HEK293 (cell line): ENCODE results near the gene MYL4.

Experiments
- BCL11A ChIP-seq: fragments of 450-650 bp; formaldehyde crosslinking; IDR thresholded peaks from 2 replicates; pipeline ENCODE4 v1.5.1; 2016; ENCODE audit warnings: low read depth, missing biosample characterization, missing genetic modification characterization
- OVOL3 ChIP-seq: fragments of 450-650 bp; formaldehyde crosslinking; IDR thresholded peaks from 2 replicates; pipeline ENCODE4 v1.5.1; 2016; ENCODE audit warnings: missing biosample characterization, missing genetic modification characterization
- TCF7L2 ChIP-seq: IDR thresholded peaks from 2 replicates; pipeline ENCODE4 v1.6.1; 2011; ENCODE audit warnings: low read depth, mild to moderate bottlenecking, inconsistent platforms, low read length, moderate library complexity, borderline replicate concordance
- WT1 ChIP-seq: fragments of 450-650 bp; formaldehyde crosslinking; IDR thresholded peaks from 2 replicates; pipeline ENCODE4 v1.5.1; 2016; ENCODE audit warnings: missing biosample characterization, missing genetic modification characterization
- ZBTB7A ChIP-seq: fragments of 450-650 bp; formaldehyde crosslinking; IDR thresholded peaks from 2 replicates; pipeline ENCODE4 v1.5.1; 2016; ENCODE audit warnings: low read depth, missing biosample characterization, missing genetic modification characterization
- ZNF146 ChIP-seq: fragments of 450-650 bp; formaldehyde crosslinking; IDR thresholded peaks from 2 replicates; pipeline ENCODE4 v1.5.1; 2016; ENCODE audit warnings: missing biosample characterization, missing genetic modification characterization
- ZNF184 ChIP-seq: fragments of 450-650 bp; IDR thresholded peaks from 2 replicates; pipeline ENCODE4 v1.5.1; 2018; ENCODE audit warnings: missing biosample characterization, mild to moderate bottlenecking, missing genetic modification characterization
- ZNF202 ChIP-seq: fragments of 450-650 bp; formaldehyde crosslinking; IDR thresholded peaks from 2 replicates; pipeline ENCODE4 v1.5.1; 2016; ENCODE audit warnings: missing biosample characterization, missing genetic modification characterization, borderline replicate concordance
- ZNF214 ChIP-seq: fragments of 450-650 bp; formaldehyde crosslinking; IDR thresholded peaks from 2 replicates; pipeline ENCODE4 v1.5.1; 2017; ENCODE audit warnings: missing biosample characterization, mild to moderate bottlenecking, missing genetic modification characterization, borderline replicate concordance
- ZNF292 ChIP-seq: fragments of 450-650 bp; formaldehyde crosslinking; IDR thresholded peaks from 2 replicates; pipeline ENCODE4 v1.5.1; 2016; ENCODE audit warnings: low read depth, missing biosample characterization, missing genetic modification characterization, borderline replicate concordance
- ZNF48 ChIP-seq: fragments of 450-650 bp; formaldehyde crosslinking; IDR thresholded peaks from 2 replicates; pipeline ENCODE4 v1.5.1; 2016; ENCODE audit warnings: missing biosample characterization, missing genetic modification characterization
- ZNF621 ChIP-seq: fragments of 450-650 bp; formaldehyde crosslinking; IDR thresholded peaks from 2 replicates; pipeline ENCODE4 v1.5.1; 2017; ENCODE audit warnings: missing biosample characterization, missing genetic modification characterization
- ZNF747 ChIP-seq: fragments of 450-650 bp; formaldehyde crosslinking; IDR thresholded peaks from 2 replicates; pipeline ENCODE4 v1.5.1; 2016; ENCODE audit warnings: missing biosample characterization, missing genetic modification characterization
- ZNF777 ChIP-seq: fragments of 450-650 bp; formaldehyde crosslinking; IDR thresholded peaks from 2 replicates; pipeline ENCODE4 v1.5.1; 2017; ENCODE audit warnings: missing biosample characterization, missing genetic modification characterization, borderline replicate concordance
- ZNF843 ChIP-seq: fragments of 450-650 bp; formaldehyde crosslinking; IDR thresholded peaks from 2 replicates; pipeline ENCODE4 v1.5.1; 2016; ENCODE audit warnings: missing biosample characterization, missing genetic modification characterization
- ZSCAN23 ChIP-seq: fragments of 450-650 bp; formaldehyde crosslinking; IDR thresholded peaks from 2 replicates; pipeline ENCODE4 v1.5.1; 2016; ENCODE audit warnings: missing biosample characterization, missing genetic modification characterization
- TF ChIP-seq, protein P1 (sequence below): sonication (generic); formaldehyde crosslinking; IDR thresholded peaks from 2 replicates; pipeline ENCODE4 v1.8.1; 2022; ENCODE audit warnings: mild to moderate bottlenecking, moderate library complexity, missing genetic modification reagents
- TF ChIP-seq, protein P2 (sequence below): fragments of 450-650 bp; formaldehyde crosslinking; IDR thresholded peaks from 2 replicates; pipeline ENCODE4 v1.5.1; 2016; ENCODE audit warnings: missing biosample characterization, missing genetic modification characterization
- TF ChIP-seq, protein P3 (sequence below): fragments of 450-650 bp; formaldehyde crosslinking; conservative IDR thresholded peaks from 2 replicates; pipeline ENCODE4 v1.5.1; 2016; ENCODE audit warnings: low read depth, missing biosample characterization, missing genetic modification characterization
- TF ChIP-seq, protein P4 (sequence below): fragments of 450-650 bp; formaldehyde crosslinking; conservative IDR thresholded peaks from 2 replicates; pipeline ENCODE4 v1.5.1; 2016; ENCODE audit warnings: low read depth, missing biosample characterization, missing genetic modification characterization
- TF ChIP-seq, protein P5 (sequence below): fragments of 450-650 bp; formaldehyde crosslinking; IDR thresholded peaks from 2 replicates; pipeline ENCODE4 v1.5.1; 2017; ENCODE audit warnings: missing biosample characterization, missing genetic modification characterization
- TF ChIP-seq, protein P6 (sequence below): fragments of 450-650 bp; formaldehyde crosslinking; IDR thresholded peaks from 2 replicates; pipeline ENCODE4 v1.5.1; 2016; ENCODE audit warnings: missing biosample characterization, missing genetic modification characterization

The MYL4 gene

DNA sequence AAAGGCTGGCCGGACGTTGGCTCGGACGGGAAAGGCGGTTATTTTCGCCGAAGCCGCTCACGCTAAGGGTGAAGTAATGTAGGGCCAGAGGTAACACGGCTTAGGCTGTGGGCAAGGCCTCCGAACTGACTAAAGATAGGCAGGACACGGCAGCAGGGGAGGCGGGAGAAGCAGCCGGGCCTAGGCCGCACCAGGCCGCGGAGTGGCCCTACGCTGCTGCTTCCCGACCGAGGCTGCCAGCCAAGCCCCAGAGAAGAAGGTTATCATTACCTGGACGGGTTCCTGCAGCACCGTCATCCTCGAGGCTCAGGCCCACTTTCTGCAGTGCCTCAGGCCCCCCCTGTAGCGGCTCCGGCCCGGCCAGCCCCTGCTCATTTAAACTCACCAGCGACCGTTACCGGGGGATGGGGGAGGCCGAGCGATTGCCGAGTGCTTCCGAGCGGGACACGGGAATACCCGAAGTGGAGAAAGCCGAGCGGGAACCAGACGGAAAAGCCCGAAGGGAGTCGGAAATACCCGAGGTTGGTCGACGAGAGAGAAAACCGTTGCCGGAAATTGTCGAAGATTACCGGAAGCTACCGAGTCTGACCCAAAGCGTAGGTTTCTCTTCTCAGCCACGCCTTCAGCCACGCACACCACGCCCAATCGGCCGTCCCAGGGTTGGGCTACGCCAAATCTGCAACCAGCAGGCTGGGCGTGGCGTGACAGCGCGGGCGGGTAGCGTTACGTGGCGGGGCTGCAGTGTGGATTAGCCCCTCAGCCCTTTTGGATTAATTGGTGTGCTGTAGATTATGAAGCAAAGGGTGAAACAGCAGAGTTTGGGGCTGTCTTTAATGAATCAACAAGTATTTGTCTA is 20.0 kb upstream of the MYL4 start, which contains the start of gene CDC27 (continued):
- TF ChIP-seq ZNF184 (tag by site-specific recombination) (peak; percentile 77; the same call in 1 of the 2 replicates), ZNF747 (tag by site-specific recombination) (no peak), TCF7L2 (no peak), BCL11A (tag by site-specific recombination) (peak; percentile 59; the same call in 1 of the 2 replicates), WT1 (tag by site-specific recombination) (0 out of 2 replicates have a peak, but pooled peaks have one; percentile 25), ZNF292 (tag by site-specific recombination) (no peak), OVOL3 (tag by site-specific recombination) (peak; percentile 97), ZNF48 (tag by site-specific recombination) (no peak), ZSCAN23 (tag by site-specific recombination) (peak; percentile 68; the same call in 1 of the 2 replicates), ZNF843 (peak; percentile 57; the same call in 1 of the 2 replicates), ZNF621 (tag by site-specific recombination) (no peak), ZNF214 (tag by site-specific recombination) (no peak), ZBTB7A (tag by site-specific recombination) (peak; percentile 77; the same call in 1 of the 2 replicates), ZNF202 (tag by site-specific recombination) (no peak), ZNF146 (peak; percentile 53; the same call in 1 of the 2 replicates), ZNF777 (no peak)
- TF ChIP-seq, protein P1, sequence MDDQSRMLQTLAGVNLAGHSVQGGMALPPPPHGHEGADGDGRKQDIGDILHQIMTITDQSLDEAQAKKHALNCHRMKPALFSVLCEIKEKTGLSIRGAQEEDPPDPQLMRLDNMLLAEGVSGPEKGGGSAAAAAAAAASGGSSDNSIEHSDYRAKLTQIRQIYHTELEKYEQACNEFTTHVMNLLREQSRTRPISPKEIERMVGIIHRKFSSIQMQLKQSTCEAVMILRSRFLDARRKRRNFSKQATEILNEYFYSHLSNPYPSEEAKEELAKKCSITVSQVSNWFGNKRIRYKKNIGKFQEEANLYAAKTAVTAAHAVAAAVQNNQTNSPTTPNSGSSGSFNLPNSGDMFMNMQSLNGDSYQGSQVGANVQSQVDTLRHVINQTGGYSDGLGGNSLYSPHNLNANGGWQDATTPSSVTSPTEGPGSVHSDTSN (CRISPR knock-in tag) = no peak; the same call in 1 of the 2 replicates
- TF ChIP-seq, protein P2, sequence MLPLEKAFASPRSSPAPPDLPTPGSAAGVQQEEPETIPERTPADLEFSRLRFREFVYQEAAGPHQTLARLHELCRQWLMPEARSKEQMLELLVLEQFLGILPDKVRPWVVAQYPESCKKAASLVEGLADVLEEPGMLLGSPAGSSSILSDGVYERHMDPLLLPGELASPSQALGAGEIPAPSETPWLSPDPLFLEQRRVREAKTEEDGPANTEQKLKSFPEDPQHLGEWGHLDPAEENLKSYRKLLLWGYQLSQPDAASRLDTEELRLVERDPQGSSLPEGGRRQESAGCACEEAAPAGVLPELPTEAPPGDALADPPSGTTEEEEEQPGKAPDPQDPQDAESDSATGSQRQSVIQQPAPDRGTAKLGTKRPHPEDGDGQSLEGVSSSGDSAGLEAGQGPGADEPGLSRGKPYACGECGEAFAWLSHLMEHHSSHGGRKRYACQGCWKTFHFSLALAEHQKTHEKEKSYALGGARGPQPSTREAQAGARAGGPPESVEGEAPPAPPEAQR (tag by site-specific recombination) = no peak
- TF ChIP-seq, protein P3, sequence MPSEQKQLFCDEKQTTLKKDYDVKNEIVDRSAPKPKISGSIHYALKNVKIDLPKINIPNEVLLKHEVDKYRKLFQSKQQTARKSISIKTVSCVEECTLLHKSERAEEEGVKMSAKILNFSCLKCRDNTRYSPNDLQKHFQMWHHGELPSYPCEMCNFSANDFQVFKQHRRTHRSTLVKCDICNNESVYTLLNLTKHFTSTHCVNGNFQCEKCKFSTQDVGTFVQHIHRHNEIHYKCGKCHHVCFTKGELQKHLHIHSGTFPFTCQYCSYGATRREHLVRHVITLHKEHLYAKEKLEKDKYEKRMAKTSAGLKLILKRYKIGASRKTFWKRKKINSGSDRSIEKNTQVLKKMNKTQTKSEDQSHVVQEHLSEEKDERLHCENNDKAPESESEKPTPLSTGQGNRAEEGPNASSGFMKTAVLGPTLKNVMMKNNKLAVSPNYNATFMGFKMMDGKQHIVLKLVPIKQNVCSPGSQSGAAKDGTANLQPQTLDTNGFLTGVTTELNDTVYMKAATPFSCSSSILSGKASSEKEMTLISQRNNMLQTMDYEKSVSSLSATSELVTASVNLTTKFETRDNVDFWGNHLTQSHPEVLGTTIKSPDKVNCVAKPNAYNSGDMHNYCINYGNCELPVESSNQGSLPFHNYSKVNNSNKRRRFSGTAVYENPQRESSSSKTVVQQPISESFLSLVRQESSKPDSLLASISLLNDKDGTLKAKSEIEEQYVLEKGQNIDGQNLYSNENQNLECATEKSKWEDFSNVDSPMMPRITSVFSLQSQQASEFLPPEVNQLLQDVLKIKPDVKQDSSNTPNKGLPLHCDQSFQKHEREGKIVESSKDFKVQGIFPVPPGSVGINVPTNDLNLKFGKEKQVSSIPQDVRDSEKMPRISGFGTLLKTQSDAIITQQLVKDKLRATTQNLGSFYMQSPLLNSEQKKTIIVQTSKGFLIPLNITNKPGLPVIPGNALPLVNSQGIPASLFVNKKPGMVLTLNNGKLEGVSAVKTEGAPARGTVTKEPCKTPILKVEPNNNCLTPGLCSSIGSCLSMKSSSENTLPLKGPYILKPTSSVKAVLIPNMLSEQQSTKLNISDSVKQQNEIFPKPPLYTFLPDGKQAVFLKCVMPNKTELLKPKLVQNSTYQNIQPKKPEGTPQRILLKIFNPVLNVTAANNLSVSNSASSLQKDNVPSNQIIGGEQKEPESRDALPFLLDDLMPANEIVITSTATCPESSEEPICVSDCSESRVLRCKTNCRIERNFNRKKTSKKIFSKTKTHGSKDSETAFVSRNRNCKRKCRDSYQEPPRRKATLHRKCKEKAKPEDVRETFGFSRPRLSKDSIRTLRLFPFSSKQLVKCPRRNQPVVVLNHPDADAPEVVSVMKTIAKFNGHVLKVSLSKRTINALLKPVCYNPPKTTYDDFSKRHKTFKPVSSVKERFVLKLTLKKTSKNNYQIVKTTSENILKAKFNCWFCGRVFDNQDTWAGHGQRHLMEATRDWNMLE (tag by site-specific recombination) = peak; percentile 27; the same call in 1 of the 2 replicates
- TF ChIP-seq, protein P4, sequence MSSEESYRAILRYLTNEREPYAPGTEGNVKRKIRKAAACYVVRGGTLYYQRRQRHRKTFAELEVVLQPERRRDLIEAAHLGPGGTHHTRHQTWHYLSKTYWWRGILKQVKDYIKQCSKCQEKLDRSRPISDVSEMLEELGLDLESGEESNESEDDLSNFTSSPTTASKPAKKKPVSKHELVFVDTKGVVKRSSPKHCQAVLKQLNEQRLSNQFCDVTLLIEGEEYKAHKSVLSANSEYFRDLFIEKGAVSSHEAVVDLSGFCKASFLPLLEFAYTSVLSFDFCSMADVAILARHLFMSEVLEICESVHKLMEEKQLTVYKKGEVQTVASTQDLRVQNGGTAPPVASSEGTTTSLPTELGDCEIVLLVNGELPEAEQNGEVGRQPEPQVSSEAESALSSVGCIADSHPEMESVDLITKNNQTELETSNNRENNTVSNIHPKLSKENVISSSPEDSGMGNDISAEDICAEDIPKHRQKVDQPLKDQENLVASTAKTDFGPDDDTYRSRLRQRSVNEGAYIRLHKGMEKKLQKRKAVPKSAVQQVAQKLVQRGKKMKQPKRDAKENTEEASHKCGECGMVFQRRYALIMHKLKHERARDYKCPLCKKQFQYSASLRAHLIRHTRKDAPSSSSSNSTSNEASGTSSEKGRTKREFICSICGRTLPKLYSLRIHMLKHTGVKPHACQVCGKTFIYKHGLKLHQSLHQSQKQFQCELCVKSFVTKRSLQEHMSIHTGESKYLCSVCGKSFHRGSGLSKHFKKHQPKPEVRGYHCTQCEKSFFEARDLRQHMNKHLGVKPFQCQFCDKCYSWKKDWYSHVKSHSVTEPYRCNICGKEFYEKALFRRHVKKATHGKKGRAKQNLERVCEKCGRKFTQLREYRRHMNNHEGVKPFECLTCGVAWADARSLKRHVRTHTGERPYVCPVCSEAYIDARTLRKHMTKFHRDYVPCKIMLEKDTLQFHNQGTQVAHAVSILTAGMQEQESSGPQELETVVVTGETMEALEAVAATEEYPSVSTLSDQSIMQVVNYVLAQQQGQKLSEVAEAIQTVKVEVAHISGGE (tag by site-specific recombination) = no peak; the same call in none of the 2 replicates
- TF ChIP-seq, protein P5, sequence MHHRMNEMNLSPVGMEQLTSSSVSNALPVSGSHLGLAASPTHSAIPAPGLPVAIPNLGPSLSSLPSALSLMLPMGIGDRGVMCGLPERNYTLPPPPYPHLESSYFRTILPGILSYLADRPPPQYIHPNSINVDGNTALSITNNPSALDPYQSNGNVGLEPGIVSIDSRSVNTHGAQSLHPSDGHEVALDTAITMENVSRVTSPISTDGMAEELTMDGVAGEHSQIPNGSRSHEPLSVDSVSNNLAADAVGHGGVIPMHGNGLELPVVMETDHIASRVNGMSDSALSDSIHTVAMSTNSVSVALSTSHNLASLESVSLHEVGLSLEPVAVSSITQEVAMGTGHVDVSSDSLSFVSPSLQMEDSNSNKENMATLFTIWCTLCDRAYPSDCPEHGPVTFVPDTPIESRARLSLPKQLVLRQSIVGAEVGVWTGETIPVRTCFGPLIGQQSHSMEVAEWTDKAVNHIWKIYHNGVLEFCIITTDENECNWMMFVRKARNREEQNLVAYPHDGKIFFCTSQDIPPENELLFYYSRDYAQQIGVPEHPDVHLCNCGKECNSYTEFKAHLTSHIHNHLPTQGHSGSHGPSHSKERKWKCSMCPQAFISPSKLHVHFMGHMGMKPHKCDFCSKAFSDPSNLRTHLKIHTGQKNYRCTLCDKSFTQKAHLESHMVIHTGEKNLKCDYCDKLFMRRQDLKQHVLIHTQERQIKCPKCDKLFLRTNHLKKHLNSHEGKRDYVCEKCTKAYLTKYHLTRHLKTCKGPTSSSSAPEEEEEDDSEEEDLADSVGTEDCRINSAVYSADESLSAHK = 0 out of 2 replicates have a peak, but pooled peaks have one; percentile 28
- TF ChIP-seq, protein P6, sequence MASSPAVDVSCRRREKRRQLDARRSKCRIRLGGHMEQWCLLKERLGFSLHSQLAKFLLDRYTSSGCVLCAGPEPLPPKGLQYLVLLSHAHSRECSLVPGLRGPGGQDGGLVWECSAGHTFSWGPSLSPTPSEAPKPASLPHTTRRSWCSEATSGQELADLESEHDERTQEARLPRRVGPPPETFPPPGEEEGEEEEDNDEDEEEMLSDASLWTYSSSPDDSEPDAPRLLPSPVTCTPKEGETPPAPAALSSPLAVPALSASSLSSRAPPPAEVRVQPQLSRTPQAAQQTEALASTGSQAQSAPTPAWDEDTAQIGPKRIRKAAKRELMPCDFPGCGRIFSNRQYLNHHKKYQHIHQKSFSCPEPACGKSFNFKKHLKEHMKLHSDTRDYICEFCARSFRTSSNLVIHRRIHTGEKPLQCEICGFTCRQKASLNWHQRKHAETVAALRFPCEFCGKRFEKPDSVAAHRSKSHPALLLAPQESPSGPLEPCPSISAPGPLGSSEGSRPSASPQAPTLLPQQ (tag by site-specific recombination) = peak; percentile 78
